GM06990 (cell line): ENCODE results near the gene PICK1.

Experiments used
- DNase-seq: peaks from one replicate; pipeline ENCODE4 v3.0.0-alpha.2; 2011; ENCODE audit not compliant: insufficient read length; ENCODE audit errors: extremely low read depth
- H3K27me3 ChIP-seq: replicated peaks from 2 replicates; pipeline ENCODE4 v1.6.0; 2011; ENCODE audit warnings: low read length; ENCODE audit not compliant: control insufficient read depth, insufficient read depth
- H3K36me3 ChIP-seq: 2 replicates; pipeline ENCODE4 v1.5.1; 2011; ENCODE audit warnings: low read length; ENCODE audit not compliant: control insufficient read depth, insufficient read depth
- H3K4me3 ChIP-seq: replicated peaks from 2 replicates; pipeline ENCODE4 v1.5.1; 2011; ENCODE audit warnings: low read depth, mild to moderate bottlenecking, control low read depth, low read length
- TF ChIP-seq, protein P1 (sequence below): IDR thresholded peaks from 2 replicates; pipeline ENCODE4 v1.5.1; 2011; ENCODE audit warnings: low read length, control low read depth, mild to moderate bottlenecking, inconsistent platforms; ENCODE audit not compliant: insufficient read depth, poor library complexity, severe bottlenecking

The PICK1 gene

GRCh38 chr22:38056969-38057891, at the start of gene PICK1:
PICK1 (plus strand) TSS chr22:38057404; CDS start chr22:38057810, 406 bp downstream.
- Histone ChIP-seq H3K27me3 (no peaks in the 10 kb centered on the region), H3K36me3 (peaks cover 1% of the 10 kb centered on the region), H3K4me3 (peak within 1 kb of the TSS; percentile 78)
- TF ChIP-seq, protein P1, sequence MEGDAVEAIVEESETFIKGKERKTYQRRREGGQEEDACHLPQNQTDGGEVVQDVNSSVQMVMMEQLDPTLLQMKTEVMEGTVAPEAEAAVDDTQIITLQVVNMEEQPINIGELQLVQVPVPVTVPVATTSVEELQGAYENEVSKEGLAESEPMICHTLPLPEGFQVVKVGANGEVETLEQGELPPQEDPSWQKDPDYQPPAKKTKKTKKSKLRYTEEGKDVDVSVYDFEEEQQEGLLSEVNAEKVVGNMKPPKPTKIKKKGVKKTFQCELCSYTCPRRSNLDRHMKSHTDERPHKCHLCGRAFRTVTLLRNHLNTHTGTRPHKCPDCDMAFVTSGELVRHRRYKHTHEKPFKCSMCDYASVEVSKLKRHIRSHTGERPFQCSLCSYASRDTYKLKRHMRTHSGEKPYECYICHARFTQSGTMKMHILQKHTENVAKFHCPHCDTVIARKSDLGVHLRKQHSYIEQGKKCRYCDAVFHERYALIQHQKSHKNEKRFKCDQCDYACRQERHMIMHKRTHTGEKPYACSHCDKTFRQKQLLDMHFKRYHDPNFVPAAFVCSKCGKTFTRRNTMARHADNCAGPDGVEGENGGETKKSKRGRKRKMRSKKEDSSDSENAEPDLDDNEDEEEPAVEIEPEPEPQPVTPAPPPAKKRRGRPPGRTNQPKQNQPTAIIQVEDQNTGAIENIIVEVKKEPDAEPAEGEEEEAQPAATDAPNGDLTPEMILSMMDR, result no peak
- DNase-seq, result peak; percentile 86

GRCh38 chr22:38009000-38009806, 48.0 kb upstream of the PICK1 start:
- TF ChIP-seq, protein P1, result no peak
- DNase-seq, result no peak

DNA sequence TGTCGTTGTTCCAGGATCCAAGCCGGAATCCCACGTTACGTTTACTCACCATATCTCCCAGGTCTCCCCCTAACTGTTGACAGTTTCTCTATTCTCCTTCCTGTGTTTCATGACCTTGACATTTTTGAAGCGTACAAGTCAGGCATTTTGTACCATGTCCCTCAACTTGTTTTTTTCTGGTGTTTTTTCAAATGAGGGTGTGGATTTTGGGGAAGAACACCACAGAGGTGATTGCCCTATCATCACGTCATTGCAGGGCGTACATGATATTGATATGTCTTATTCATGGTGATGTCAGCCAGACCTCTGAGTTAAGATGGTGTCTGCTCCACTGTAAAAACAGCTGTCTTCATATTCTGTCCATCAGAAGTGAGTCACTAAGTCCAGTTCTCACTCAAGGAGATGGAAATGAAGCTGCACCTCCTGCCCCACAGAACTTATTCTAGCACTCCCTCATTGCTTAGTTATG, 44.6 kb upstream of the PICK1 start:
- H3K4me3 ChIP-seq, result no peak overlapping the region
- no peak for DNase-seq
- H3K27me3 ChIP-seq, result no peaks in the 10 kb centered on the region
- no peaks in the 10 kb centered on the region for H3K36me3 ChIP-seq
- TF ChIP-seq, protein P1, result no peak

More at GRCh38 chr22:38009000-38009806, 48.0 kb upstream of the PICK1 start:
- no peaks in the 10 kb centered on the region for H3K36me3 ChIP-seq
- no peak overlapping the region for H3K4me3 ChIP-seq
- H3K27me3 ChIP-seq, result no peaks in the 10 kb centered on the region

- H3K27me3 ChIP-seq, result no peaks in the 10 kb centered on the region
- no peak for DNase-seq
- H3K4me3 ChIP-seq, result no peak overlapping the region
- no peaks in the 10 kb centered on the region for H3K36me3 ChIP-seq
- TF ChIP-seq, protein P1, result no peak
Measured at GRCh38 chr22:38014083-38014482, 43.1 kb upstream of the PICK1 start.

DNA sequence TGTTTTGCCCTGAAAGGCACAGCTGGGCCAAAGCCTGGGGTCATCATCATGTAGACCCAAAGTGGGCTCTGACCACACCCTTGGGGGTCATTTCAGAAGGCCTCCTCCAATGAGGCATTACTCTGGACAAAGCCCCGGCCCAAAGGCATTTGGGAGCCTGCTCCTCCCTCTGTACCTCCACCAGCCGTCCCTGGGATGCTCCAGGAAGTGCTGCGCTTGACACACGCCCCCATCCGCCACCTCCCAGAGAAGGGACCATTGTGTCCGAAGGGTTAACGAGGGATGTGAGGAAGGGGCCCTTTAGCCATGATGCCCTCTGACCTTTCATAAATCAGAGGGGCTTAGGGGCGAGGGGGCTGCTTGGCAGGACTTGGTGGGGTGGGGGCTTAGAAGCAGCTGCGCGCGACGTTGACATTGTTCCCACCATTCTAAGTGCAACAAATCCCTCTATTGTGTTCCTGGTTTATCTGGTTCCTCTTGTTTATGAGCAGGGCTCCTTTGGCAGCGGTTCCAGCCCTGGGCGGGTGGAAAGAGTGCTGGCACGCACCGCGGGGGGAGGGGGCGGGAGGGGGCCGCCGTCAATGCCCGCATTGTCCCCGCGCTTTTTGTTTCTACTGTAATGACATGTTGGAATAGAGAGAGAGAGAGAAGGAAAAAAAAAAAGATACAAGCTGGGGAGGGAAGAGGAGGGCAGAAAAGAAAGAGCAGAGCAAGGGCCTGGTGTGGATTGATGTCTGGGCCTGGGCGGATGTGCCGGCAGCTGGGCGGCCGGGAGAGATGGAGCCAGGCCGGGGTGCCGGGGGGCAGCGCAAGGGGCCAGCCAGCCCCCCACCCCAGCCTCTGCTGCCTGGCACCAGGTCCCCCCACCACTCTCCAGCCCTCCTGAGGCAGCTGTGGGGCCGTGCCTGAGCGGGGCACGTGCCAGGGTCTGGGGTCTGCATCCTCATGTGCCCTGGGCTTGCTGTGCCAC, 40.7 kb upstream of the PICK1 start:
- no peaks in the 10 kb centered on the region for H3K27me3 ChIP-seq
- H3K4me3 ChIP-seq, result no peak overlapping the region
- no peaks in the 10 kb centered on the region for H3K36me3 ChIP-seq
- TF ChIP-seq, protein P1, result no peak
- DNase-seq, result no peak
